Measurements from ENCODE around the gene MCL1.
"Not testable (repeated sequence)": the region's sequence is repeated elsewhere in the genome, so short reads cannot be mapped to it uniquely, and the experiment has no call there.

The MCL1 gene

DNA sequence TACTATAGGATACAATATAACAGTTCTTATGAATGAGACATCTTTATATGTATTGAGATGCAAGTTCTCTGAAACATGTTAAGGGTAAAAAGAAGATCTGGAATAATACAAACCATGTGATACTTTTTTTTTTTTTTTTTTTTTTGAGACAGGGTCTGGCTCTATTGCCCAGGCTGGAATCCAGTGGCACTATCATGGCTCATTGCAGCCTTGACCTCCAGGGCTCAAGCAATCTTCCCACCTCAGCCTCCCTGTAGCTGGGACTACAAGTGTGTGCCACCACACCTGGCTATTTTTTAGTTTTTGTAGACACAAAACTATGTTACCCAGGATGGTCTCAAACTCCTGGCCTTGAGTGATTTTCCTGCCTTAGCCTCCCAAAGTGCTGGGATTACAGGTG lies 22.1 kb upstream of the MCL1 start:
- no peak overlapping the region for H3K4me3 ChIP-seq (replicated peaks; ENCODE audit: low read depth, low read length)
- DNase-seq (ENCODE audit: extremely low read depth, low read depth), result no peak
- TF ChIP-seq, protein P1, sequence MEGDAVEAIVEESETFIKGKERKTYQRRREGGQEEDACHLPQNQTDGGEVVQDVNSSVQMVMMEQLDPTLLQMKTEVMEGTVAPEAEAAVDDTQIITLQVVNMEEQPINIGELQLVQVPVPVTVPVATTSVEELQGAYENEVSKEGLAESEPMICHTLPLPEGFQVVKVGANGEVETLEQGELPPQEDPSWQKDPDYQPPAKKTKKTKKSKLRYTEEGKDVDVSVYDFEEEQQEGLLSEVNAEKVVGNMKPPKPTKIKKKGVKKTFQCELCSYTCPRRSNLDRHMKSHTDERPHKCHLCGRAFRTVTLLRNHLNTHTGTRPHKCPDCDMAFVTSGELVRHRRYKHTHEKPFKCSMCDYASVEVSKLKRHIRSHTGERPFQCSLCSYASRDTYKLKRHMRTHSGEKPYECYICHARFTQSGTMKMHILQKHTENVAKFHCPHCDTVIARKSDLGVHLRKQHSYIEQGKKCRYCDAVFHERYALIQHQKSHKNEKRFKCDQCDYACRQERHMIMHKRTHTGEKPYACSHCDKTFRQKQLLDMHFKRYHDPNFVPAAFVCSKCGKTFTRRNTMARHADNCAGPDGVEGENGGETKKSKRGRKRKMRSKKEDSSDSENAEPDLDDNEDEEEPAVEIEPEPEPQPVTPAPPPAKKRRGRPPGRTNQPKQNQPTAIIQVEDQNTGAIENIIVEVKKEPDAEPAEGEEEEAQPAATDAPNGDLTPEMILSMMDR (IDR thresholded peaks at IDR 0.05; ENCODE audit: low read depth, low read length, missing control alignments), result no peak

DNA sequence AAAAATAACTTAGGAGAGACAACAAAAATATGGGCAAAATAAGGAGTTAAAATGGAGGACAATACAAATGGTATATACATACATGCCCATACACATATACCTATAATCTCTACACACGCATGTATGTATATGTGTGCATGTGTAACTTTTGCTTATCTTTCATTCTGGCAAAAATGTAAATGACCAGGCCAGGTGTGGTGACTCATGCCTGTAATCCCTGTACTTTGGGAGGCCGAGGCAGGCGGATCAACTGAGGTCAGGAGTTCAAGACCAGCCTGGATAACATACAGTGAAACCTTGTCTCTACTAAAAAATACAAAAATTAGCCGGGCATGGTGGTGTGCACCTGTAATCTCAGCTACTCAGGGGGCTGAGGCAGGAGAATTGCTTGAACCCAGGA lies 18.9 kb upstream of the MCL1 start:
- DNase-seq (ENCODE audit: extremely low read depth, low read depth); H3K4me3 ChIP-seq (replicated peaks; ENCODE audit: low read depth, low read length): not testable (repeated sequence)

DNA sequence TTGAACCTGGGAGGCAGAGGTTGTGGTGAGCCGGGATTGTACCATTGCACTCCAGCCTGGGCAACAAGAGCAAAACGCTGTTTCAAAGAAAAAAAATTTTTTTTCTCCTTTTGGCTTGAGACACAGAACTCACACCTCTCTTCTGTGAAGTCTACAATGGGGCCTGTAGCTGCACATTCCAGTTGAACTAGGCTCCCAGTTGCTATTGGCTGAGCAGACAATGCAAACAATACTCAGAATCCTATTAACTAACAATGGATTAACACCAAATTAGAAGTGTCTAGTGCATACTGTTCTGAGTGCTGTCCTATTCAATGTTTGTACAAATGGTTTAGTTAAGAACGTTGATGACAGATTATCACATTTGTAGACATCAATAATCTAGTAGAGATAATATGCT lies 17.6 kb upstream of the MCL1 start:
- no peak for DNase-seq (ENCODE audit: extremely low read depth, low read depth)
- TF ChIP-seq, protein P1 (IDR thresholded peaks at IDR 0.05; ENCODE audit: low read depth, low read length, missing control alignments), result no peak
- H3K4me3 ChIP-seq (replicated peaks; ENCODE audit: low read depth, low read length), result no peak overlapping the region

DNA sequence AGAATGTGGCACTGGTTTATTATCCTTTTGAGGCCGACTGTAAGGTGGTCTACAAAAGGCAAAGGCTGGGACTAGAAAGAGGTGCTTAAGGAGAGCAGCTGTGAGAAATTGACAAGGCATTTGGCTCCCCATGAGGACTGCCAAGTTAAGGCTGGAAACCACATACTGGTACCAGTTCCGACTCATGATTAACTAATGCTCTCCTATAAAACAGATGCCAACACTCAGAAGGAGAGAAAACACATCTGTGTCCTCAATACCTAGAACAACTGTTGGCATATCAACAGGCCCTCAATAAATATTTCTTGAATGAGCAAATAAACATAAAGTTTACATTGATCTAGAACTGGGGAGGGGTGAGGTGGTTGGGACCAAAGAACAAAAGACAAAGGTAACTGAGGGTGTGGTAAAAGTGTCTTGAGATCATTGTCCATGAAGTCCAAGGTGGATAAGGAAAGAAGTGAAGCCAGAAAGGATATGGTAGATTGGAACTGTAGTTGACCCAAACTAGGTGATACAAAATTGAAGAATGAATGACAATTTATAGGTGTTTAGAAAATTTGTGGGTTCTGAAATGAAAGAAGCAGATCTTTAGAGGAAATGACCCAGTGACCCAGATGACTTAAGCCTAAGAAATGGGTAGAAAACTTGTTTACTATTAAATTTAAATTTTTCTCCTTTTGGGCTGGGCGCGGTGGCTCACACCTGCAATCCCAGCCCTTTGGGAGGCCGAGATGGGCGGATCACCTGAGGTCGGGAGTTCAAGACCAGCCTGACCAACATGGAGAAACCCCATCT lies 16.9 kb upstream of the MCL1 start:
- TF ChIP-seq, protein P1 (IDR thresholded peaks at IDR 0.05; ENCODE audit: low read depth, low read length, missing control alignments), result no peak
- H3K4me3 ChIP-seq (replicated peaks; ENCODE audit: low read depth, low read length), result no peak overlapping the region

DNA sequence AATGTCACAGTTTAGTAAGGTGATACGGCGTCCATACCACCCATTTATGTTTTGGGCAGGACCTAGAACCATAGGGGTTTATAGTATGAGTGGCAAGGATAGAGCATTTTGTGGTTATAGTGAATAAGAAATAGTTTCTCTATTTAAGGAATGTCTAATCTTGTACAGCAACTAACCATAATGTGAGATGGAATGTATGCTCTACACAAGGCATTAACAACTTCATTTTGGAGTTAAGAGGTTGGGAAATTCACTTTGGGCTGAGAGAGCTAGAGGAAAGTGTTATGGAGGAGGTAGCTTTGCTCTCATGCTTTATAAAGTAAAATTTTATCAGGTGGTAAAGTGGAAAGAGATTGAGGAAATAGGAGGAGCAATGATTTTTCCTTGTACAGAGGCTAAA lies 3.0 kb upstream of the MCL1 start:
- H3K4me3 ChIP-seq (replicated peaks; ENCODE audit: low read depth, low read length), result no peak overlapping the region
- DNase-seq (ENCODE audit: extremely low read depth, low read depth), result no peak
- TF ChIP-seq, protein P1 (IDR thresholded peaks at IDR 0.05; ENCODE audit: low read depth, low read length, missing control alignments), result no peak

More for the DNA sequence above, 16.9 kb upstream of the MCL1 start:
- no peak for DNase-seq (ENCODE audit: extremely low read depth, low read depth)

DNA sequence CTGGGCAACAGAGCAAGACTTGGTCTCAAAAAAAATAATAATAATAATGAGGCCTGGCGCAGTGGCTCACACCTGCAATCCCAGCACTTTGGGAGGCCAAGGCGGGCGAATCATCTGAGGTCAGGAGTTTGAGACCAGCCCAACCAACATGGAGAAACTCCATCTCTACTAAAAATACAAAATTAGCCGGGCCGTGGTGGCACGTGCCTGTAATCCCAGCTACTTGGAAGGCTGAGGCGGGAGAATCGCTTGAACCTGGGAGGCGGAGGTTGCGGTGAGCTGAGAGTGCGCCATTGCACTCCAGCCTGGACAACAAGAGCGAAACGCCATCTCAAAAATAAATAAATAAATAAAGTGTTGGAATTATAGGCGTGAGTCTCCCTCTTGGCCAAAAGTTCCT lies 2.6 kb upstream of the MCL1 start:
- not testable (repeated sequence) for DNase-seq (ENCODE audit: extremely low read depth, low read depth)

DNA sequence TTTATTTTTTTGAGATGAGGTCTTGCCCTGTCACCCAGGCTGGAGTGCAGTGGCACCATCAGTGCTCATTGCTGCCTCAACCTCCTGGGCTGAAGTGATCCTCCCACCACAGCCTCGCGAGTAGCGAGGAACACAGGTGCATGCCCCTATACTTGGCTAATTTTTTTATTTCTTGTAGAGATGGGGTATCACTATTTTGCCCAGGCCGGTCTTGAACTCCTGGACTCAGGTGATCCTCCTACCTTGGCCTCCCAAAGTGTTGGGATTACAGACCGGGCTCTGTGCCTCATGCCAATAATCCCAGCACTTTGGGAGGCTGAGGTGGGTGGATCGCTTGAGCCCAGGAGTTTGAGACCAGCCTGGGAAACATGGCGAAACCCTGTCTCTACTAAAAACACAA lies 2.0 kb upstream of the MCL1 start:
- not testable (repeated sequence) for DNase-seq (ENCODE audit: extremely low read depth, low read depth); H3K4me3 ChIP-seq (replicated peaks; ENCODE audit: low read depth, low read length)

More for the DNA sequence above, 2.6 kb upstream of the MCL1 start:
- H3K4me3 ChIP-seq (replicated peaks; ENCODE audit: low read depth, low read length), result not testable (repeated sequence)

DNA sequence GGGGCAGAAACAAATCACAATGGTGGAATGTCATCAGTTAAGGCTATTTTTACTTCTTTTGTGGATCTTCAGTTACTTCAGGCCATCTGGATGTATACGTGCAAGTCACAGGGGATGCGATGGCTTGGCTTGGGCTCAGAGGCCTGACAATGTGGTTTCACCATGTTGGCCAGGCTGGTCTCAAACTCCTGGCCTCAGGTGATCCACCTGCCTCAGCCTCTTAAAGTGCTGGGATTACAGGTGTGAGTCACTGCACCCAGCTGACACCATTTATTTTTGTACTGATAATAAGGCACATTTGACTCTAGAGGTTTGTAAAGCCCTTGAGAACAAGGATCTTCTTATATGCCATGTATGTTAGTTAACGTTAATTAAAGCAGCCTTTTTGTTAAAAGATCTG lies 1.6 kb upstream of the MCL1 start:
- DNase-seq (ENCODE audit: extremely low read depth, low read depth); H3K4me3 ChIP-seq (replicated peaks; ENCODE audit: low read depth, low read length): not testable (repeated sequence)

DNA sequence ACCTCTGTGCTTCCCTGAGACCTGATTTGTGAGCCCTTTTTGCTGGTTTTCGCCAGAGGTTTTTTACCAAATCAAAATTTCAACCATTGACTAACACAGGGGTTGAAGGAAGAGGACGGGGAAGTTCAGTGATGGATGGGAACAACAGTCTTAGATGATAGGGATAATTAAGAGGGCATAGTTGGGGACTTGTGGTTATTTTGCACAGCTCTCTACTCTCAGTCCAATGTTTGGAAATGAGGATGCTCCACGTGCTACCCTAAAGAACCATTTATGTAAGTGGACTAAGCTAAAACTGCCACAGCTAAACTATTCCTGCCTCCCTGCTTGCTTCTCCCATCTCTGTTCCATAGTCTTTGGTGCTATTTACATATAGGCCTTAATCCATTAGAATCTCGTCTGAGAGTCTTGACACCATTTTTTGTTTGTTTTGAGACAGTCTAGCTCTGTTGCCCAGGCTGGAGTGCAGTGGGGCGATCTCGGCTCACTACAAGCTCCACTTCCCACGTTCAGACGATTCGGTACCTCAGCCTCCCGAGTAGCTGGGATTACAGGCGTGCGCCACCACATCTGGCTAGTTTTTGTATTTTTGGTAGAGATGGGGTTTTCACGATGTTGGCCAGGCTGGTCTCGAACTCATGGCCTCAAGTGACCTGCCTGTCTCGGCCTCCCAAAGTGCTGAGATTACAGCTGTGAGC lies 684 bp upstream of the MCL1 start:
- TF ChIP-seq, protein P1 (IDR thresholded peaks at IDR 0.05; ENCODE audit: low read depth, low read length, missing control alignments), result no peak
- DNase-seq (ENCODE audit: extremely low read depth, low read depth), result no peak
- H3K4me3 ChIP-seq (replicated peaks; ENCODE audit: low read depth, low read length), result peak overlapping the region; percentile 62
